Activated CD4-positive, alpha-beta T cell treated with anti-CD3 and anti-CD28 coated beads, Interleukin-2, amount 50 U/mL, for 48 hours (primary cell): ENCODE measurements around the gene FRYL.
"Not testable (repeated sequence)": the region's sequence is repeated elsewhere in the genome, so short reads cannot be mapped to it uniquely, and the experiment has no call there.

ENCODE experiments used
- DNase-seq, 2 experiments: peaks; one replicate each; pipeline ENCODE4 v3.0.0-alpha.2; 2020

The FRYL gene

GRCh38 chr4:48693856-48694574 lies 86.1 kb downstream of the FRYL start:
- DNase-seq = no peak

GRCh38 chr4:48692897-48693296 lies 87.2 kb downstream of the FRYL start:
- no peak for DNase-seq

- no peak for DNase-seq
These were observed 88.0 kb downstream of the FRYL start for GRCh38 chr4:48692044-48692443.

GRCh38 chr4:48688953-48689352 lies 91.1 kb downstream of the FRYL start:
- no peak for DNase-seq

GRCh38 chr4:48687313-48688051 lies 92.6 kb downstream of the FRYL start:
- DNase-seq = no peak

GRCh38 chr4:48686369-48686768 lies 93.7 kb downstream of the FRYL start:
- DNase-seq = no peak

GRCh38 chr4:48683784-48684666 lies 96.1 kb downstream of the FRYL start:
- DNase-seq = no peak

GRCh38 chr4:48682870-48683269 lies 97.2 kb downstream of the FRYL start:
- not testable (repeated sequence) for DNase-seq

GRCh38 chr4:48681856-48682255 lies 98.2 kb downstream of the FRYL start:
- DNase-seq = no peak

- no peak for DNase-seq
These were observed 99.1 kb downstream of the FRYL start for GRCh38 chr4:48680848-48681568.

- DNase-seq = no peak
These were observed 106.5 kb downstream of the FRYL start for GRCh38 chr4:48673537-48673936.

- DNase-seq = no peak
These were observed 109.5 kb downstream of the FRYL start for GRCh38 chr4:48670587-48670986.

GRCh38 chr4:48669086-48669485 lies 111.0 kb downstream of the FRYL start:
- no peak for DNase-seq

- no peak for DNase-seq
These were observed 111.6 kb downstream of the FRYL start for GRCh38 chr4:48668254-48669017.

GRCh38 chr4:48667148-48667547 lies 112.9 kb downstream of the FRYL start:
- DNase-seq = no peak

GRCh38 chr4:48665555-48666186 lies 114.4 kb downstream of the FRYL start:
- no peak for DNase-seq

- DNase-seq = no peak
These were observed 115.1 kb downstream of the FRYL start for GRCh38 chr4:48664938-48665337.

GRCh38 chr4:48661391-48661790 lies 118.7 kb downstream of the FRYL start:
- DNase-seq = no peak

GRCh38 chr4:48660347-48660746 lies 119.7 kb downstream of the FRYL start:
- DNase-seq = no peak

- DNase-seq = no peak
These were observed 125.9 kb downstream of the FRYL start for GRCh38 chr4:48654015-48654664.
